ENCODE measurements around the gene TCEANC2.
"Not testable (repeated sequence)": the region's sequence is repeated elsewhere in the genome, so short reads cannot be mapped to it uniquely, and the experiment has no call there.

Gene TCEANC2

GRCh38 chr1:54100500-54100899, 47.1 kb downstream of the TCEANC2 start:
- H3K9ac ChIP-seq (ENCODE audit: low read depth in 1 of 2, low read length in 2 of 2), result no peak overlapping the region

GRCh38 chr1:54103414-54103813, 50.0 kb downstream of the TCEANC2 start:
- Histone ChIP-seq H3K9me3 (ENCODE audit: control insufficient read depth in 1 of 2, low read length in 2 of 2) (no peaks in the 10 kb centered on the region), H3K9ac (ENCODE audit: low read depth in 1 of 2, low read length in 2 of 2) (no peak overlapping the region), H3K4me3 (ENCODE audit: low read depth in 1 of 2, low read length in 2 of 2) (no peak overlapping the region), H3K27ac (ENCODE audit: low read depth, low read length) (no peak overlapping the region), H3K4me1 (ENCODE audit: control insufficient read depth in 1 of 2, insufficient read depth in 2 of 2, low read length in 2 of 2) (peaks cover 3 to 5% of the 10 kb centered on the region in 2 donors), H3K36me3 (ENCODE audit: control insufficient read depth in 1 of 2, insufficient read depth in 2 of 2, low read length in 2 of 2) (peaks cover 0 to 5% of the 10 kb centered on the region in 2 donors), H3K27me3 (ENCODE audit: control insufficient read depth in 1 of 2, insufficient read depth in 2 of 2, low read length in 2 of 2) (no peaks in the 10 kb centered on the region)

More at GRCh38 chr1:54100500-54100899, 47.1 kb downstream of the TCEANC2 start:
- H3K4me1 ChIP-seq (ENCODE audit: control insufficient read depth in 1 of 2, insufficient read depth in 2 of 2, low read length in 2 of 2), result peaks cover 15% of the 10 kb centered on the region in 2 donors
- peaks cover 0 to 5% of the 10 kb centered on the region in 2 donors for H3K36me3 ChIP-seq (ENCODE audit: control insufficient read depth in 1 of 2, insufficient read depth in 2 of 2, low read length in 2 of 2)
- H3K27ac ChIP-seq (ENCODE audit: low read depth, low read length), result no peak overlapping the region
- no peak overlapping the region for H3K4me3 ChIP-seq (ENCODE audit: low read depth in 1 of 2, low read length in 2 of 2)
- H3K9me3 ChIP-seq (ENCODE audit: control insufficient read depth in 1 of 2, low read length in 2 of 2), result no peaks in the 10 kb centered on the region
- H3K27me3 ChIP-seq (ENCODE audit: control insufficient read depth in 1 of 2, insufficient read depth in 2 of 2, low read length in 2 of 2), result no peaks in the 10 kb centered on the region

- H3K9ac ChIP-seq (ENCODE audit: low read depth in 1 of 2, low read length in 2 of 2); H3K4me1 ChIP-seq (ENCODE audit: control insufficient read depth in 1 of 2, insufficient read depth in 2 of 2, low read length in 2 of 2); H3K9me3 ChIP-seq (ENCODE audit: control insufficient read depth in 1 of 2, low read length in 2 of 2); H3K27ac ChIP-seq (ENCODE audit: low read depth, low read length); H3K27me3 ChIP-seq (ENCODE audit: control insufficient read depth in 1 of 2, insufficient read depth in 2 of 2, low read length in 2 of 2); H3K4me3 ChIP-seq (ENCODE audit: low read depth in 1 of 2, low read length in 2 of 2); H3K36me3 ChIP-seq (ENCODE audit: control insufficient read depth in 1 of 2, insufficient read depth in 2 of 2, low read length in 2 of 2): not testable (repeated sequence)
These were observed 51.2 kb downstream of the TCEANC2 start for GRCh38 chr1:54104613-54105012.

- Histone ChIP-seq H3K4me3 (ENCODE audit: low read depth in 1 of 2, low read length in 2 of 2) (no peak overlapping the region), H3K9ac (ENCODE audit: low read depth in 1 of 2, low read length in 2 of 2) (no peak overlapping the region), H3K4me1 (ENCODE audit: control insufficient read depth in 1 of 2, insufficient read depth in 2 of 2, low read length in 2 of 2) (peaks cover 3 to 5% of the 10 kb centered on the region in 2 donors), H3K36me3 (ENCODE audit: control insufficient read depth in 1 of 2, insufficient read depth in 2 of 2, low read length in 2 of 2) (peaks cover 0 to 5% of the 10 kb centered on the region in 2 donors), H3K9me3 (ENCODE audit: control insufficient read depth in 1 of 2, low read length in 2 of 2) (no peaks in the 10 kb centered on the region), H3K27ac (ENCODE audit: low read depth, low read length) (no peak overlapping the region), H3K27me3 (ENCODE audit: control insufficient read depth in 1 of 2, insufficient read depth in 2 of 2, low read length in 2 of 2) (no peaks in the 10 kb centered on the region)
These were observed 51.7 kb downstream of the TCEANC2 start for GRCh38 chr1:54105080-54105479.

GRCh38 chr1:54105736-54106269, 52.4 kb downstream of the TCEANC2 start:
- Histone ChIP-seq H3K27me3 (ENCODE audit: control insufficient read depth in 1 of 2, insufficient read depth in 2 of 2, low read length in 2 of 2) (no peaks in the 10 kb centered on the region), H3K9ac (ENCODE audit: low read depth in 1 of 2, low read length in 2 of 2) (no peak overlapping the region), H3K9me3 (ENCODE audit: control insufficient read depth in 1 of 2, low read length in 2 of 2) (no peaks in the 10 kb centered on the region), H3K4me3 (ENCODE audit: low read depth in 1 of 2, low read length in 2 of 2) (no peak overlapping the region), H3K27ac (ENCODE audit: low read depth, low read length) (no peak overlapping the region), H3K4me1 (ENCODE audit: control insufficient read depth in 1 of 2, insufficient read depth in 2 of 2, low read length in 2 of 2) (no peaks in the 10 kb centered on the region), H3K36me3 (ENCODE audit: control insufficient read depth in 1 of 2, insufficient read depth in 2 of 2, low read length in 2 of 2) (peaks cover 0 to 5% of the 10 kb centered on the region in 2 donors)

- H3K36me3 ChIP-seq (ENCODE audit: control insufficient read depth in 1 of 2, insufficient read depth in 2 of 2, low read length in 2 of 2), result peaks cover 0 to 2% of the 10 kb centered on the region in 2 donors
- no peak overlapping the region for H3K27ac ChIP-seq (ENCODE audit: low read depth, low read length)
- no peaks in the 10 kb centered on the region for H3K4me1 ChIP-seq (ENCODE audit: control insufficient read depth in 1 of 2, insufficient read depth in 2 of 2, low read length in 2 of 2)
- H3K4me3 ChIP-seq (ENCODE audit: low read depth in 1 of 2, low read length in 2 of 2), result no peak overlapping the region
- no peak overlapping the region for H3K9ac ChIP-seq (ENCODE audit: low read depth in 1 of 2, low read length in 2 of 2)
- H3K9me3 ChIP-seq (ENCODE audit: control insufficient read depth in 1 of 2, low read length in 2 of 2), result no peaks in the 10 kb centered on the region
- no peaks in the 10 kb centered on the region for H3K27me3 ChIP-seq (ENCODE audit: control insufficient read depth in 1 of 2, insufficient read depth in 2 of 2, low read length in 2 of 2)
These were observed 53.7 kb downstream of the TCEANC2 start for GRCh38 chr1:54107131-54107530.

- H3K9me3 ChIP-seq (ENCODE audit: control insufficient read depth in 1 of 2, low read length in 2 of 2), result no peaks in the 10 kb centered on the region
- H3K36me3 ChIP-seq (ENCODE audit: control insufficient read depth in 1 of 2, insufficient read depth in 2 of 2, low read length in 2 of 2), result no peaks in the 10 kb centered on the region
- no peak overlapping the region for H3K4me3 ChIP-seq (ENCODE audit: low read depth in 1 of 2, low read length in 2 of 2)
- H3K4me1 ChIP-seq (ENCODE audit: control insufficient read depth in 1 of 2, insufficient read depth in 2 of 2, low read length in 2 of 2), result no peaks in the 10 kb centered on the region
- no peaks in the 10 kb centered on the region for H3K27me3 ChIP-seq (ENCODE audit: control insufficient read depth in 1 of 2, insufficient read depth in 2 of 2, low read length in 2 of 2)
- no peak overlapping the region for H3K27ac ChIP-seq (ENCODE audit: low read depth, low read length)
- no peak overlapping the region for H3K9ac ChIP-seq (ENCODE audit: low read depth in 1 of 2, low read length in 2 of 2)
These were observed 54.7 kb downstream of the TCEANC2 start for GRCh38 chr1:54108156-54108555.

GRCh38 chr1:54109129-54110090, 56.0 kb downstream of the TCEANC2 start:
- no peak overlapping the region for H3K27ac ChIP-seq (ENCODE audit: low read depth, low read length)

GRCh38 chr1:54110996-54111395, 57.6 kb downstream of the TCEANC2 start:
- no peaks in the 10 kb centered on the region for H3K27me3 ChIP-seq (ENCODE audit: control insufficient read depth in 1 of 2, insufficient read depth in 2 of 2, low read length in 2 of 2)
- H3K36me3 ChIP-seq (ENCODE audit: control insufficient read depth in 1 of 2, insufficient read depth in 2 of 2, low read length in 2 of 2), result no peaks in the 10 kb centered on the region
- H3K9ac ChIP-seq (ENCODE audit: low read depth in 1 of 2, low read length in 2 of 2), result no peak overlapping the region
- H3K9me3 ChIP-seq (ENCODE audit: control insufficient read depth in 1 of 2, low read length in 2 of 2), result no peaks in the 10 kb centered on the region
- H3K4me3 ChIP-seq (ENCODE audit: low read depth in 1 of 2, low read length in 2 of 2), result no peak overlapping the region
- no peaks in the 10 kb centered on the region for H3K4me1 ChIP-seq (ENCODE audit: control insufficient read depth in 1 of 2, insufficient read depth in 2 of 2, low read length in 2 of 2)
- H3K27ac ChIP-seq (ENCODE audit: low read depth, low read length), result no peak overlapping the region

More at GRCh38 chr1:54109129-54110090, 56.0 kb downstream of the TCEANC2 start:
- Histone ChIP-seq H3K9me3 (ENCODE audit: control insufficient read depth in 1 of 2, low read length in 2 of 2) (no peaks in the 10 kb centered on the region), H3K36me3 (ENCODE audit: control insufficient read depth in 1 of 2, insufficient read depth in 2 of 2, low read length in 2 of 2) (no peaks in the 10 kb centered on the region), H3K9ac (ENCODE audit: low read depth in 1 of 2, low read length in 2 of 2) (no peak overlapping the region), H3K4me1 (ENCODE audit: control insufficient read depth in 1 of 2, insufficient read depth in 2 of 2, low read length in 2 of 2) (no peaks in the 10 kb centered on the region), H3K4me3 (ENCODE audit: low read depth in 1 of 2, low read length in 2 of 2) (no peak overlapping the region), H3K27me3 (ENCODE audit: control insufficient read depth in 1 of 2, insufficient read depth in 2 of 2, low read length in 2 of 2) (no peaks in the 10 kb centered on the region)

GRCh38 chr1:54111624-54112023, 58.2 kb downstream of the TCEANC2 start:
- Histone ChIP-seq H3K36me3 (ENCODE audit: control insufficient read depth in 1 of 2, insufficient read depth in 2 of 2, low read length in 2 of 2) (no peaks in the 10 kb centered on the region), H3K4me3 (ENCODE audit: low read depth in 1 of 2, low read length in 2 of 2) (no peak overlapping the region), H3K27ac (ENCODE audit: low read depth, low read length) (no peak overlapping the region), H3K9ac (ENCODE audit: low read depth in 1 of 2, low read length in 2 of 2) (no peak overlapping the region), H3K27me3 (ENCODE audit: control insufficient read depth in 1 of 2, insufficient read depth in 2 of 2, low read length in 2 of 2) (no peaks in the 10 kb centered on the region), H3K9me3 (ENCODE audit: control insufficient read depth in 1 of 2, low read length in 2 of 2) (no peaks in the 10 kb centered on the region), H3K4me1 (ENCODE audit: control insufficient read depth in 1 of 2, insufficient read depth in 2 of 2, low read length in 2 of 2) (no peaks in the 10 kb centered on the region)

All from duodenal mucosa (tissue), 2 donors.